HG02840 (cell line): ENCODE measurements around the gene CYFIP2.
"Not testable (repeated sequence)": the region's sequence is repeated elsewhere in the genome, so short reads cannot be mapped to it uniquely, and the experiment has no call there.

Source experiments
- ATAC-seq: cut with Tn5 transposase; IDR thresholded peaks from one replicate; pipeline ENCODE4 v1.9.1; 2021; ENCODE audit warnings: mild to moderate bottlenecking, moderate library complexity, moderate number of reproducible peaks; ENCODE audit not compliant: unreplicated experiment, low FRiP score

The CYFIP2 gene

DNA sequence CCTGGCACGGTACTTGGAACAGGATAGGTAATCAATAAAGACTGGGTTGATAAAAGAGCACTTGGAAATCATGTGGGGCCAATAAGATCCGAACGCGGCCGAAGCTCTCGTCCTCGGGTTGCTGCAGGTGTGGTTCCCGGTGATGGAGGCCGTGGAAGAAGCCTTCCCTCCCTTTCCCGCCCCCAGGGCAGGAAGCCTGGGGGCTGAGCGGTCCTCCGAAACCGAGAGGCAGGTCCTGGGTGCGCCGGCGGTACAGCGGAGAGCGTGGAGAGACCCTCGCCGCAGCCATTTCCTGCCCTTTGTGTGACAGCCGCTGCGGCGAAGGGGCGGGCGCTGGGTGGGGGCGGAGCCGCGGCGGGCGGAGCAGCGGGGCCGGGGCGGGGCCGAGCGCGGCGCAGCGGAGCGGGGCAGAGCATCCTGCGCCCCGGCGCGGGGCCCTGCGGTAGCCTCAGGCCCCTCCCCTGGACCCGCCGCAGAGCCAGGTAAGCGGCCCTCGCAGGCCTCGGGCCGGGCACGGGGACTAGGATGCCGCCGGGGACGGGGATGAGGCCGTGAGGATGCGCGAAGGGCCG lies at the start of gene CYFIP2:
Gene CYFIP2, plus strand, starts transcription at position 410 of the 572 bp plus-strand sequence. CDS start 19,239 bp downstream, outside the sequence.
- peak; percentile 82 for ATAC-seq

DNA sequence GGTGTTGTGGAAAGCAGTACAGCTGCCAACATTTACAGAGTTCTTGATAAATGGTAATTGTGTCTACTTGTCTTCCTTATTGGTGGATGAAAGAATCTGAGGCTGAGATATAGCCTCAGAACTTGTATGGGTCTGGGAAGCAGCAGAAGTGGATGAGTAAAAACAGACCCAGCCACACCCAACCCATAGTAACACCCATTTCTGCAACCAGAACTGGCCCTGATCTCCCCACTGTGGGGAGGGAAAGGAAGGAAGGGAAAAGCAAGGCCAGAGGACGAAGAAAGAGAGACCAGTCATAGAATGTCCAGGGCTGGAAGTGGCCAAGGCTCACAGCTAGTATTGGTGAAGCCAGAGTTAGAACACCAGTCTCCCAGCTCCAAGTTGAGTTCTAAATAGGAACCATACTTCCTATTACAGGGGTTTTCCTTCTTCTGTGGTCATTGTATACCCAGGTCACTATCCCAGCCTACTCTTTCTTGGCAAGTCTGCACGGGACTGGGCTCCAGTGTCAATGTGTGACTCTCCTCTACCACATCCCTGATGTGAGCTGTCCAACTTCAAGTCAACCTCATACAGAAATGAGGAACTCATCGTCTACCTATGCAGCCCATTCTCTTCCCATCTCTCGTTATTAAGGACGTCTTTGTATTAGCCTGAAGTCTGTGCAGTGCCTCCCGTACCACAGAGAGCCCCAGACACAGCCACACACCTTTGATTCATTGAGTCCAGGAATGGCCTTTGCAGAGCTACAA lies 49.4 kb upstream of the CYFIP2 start:
- no peak for ATAC-seq

DNA sequence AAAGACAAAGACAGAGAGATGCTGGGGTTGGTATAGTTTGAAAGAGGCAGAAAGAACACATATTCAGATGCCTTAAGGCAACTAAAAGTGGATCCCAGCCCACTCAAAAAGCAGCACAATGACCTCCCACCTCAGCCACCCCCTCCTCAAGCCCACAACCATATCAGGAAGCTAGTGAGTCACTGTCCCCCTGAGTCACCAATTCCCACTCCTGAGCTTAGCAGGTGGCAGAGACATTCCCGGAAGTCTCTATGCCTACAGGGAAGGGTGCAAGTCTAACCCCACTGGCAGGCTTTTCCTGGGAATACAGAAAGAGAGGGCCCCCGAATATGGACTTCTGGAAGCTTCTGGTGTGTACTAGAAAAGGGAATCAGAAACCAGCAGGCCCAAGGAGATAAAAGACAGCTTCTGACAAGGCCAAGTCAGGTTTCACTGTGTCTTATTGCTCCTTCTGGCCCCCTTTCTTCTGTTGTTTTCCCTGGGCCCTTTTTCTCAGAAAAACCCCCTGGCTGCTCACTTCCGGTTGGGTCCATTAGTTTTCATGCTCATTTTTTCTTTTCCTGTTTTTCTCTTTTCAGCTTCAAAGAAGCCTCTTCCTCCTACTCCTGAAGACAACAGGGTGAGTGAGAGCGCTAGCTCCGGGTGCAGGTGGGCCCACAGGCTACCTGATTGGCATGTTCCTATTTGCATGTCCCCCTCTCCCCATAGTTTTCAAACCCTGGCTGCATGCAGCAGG lies 48.5 kb upstream of the CYFIP2 start:
- no peak for ATAC-seq

DNA sequence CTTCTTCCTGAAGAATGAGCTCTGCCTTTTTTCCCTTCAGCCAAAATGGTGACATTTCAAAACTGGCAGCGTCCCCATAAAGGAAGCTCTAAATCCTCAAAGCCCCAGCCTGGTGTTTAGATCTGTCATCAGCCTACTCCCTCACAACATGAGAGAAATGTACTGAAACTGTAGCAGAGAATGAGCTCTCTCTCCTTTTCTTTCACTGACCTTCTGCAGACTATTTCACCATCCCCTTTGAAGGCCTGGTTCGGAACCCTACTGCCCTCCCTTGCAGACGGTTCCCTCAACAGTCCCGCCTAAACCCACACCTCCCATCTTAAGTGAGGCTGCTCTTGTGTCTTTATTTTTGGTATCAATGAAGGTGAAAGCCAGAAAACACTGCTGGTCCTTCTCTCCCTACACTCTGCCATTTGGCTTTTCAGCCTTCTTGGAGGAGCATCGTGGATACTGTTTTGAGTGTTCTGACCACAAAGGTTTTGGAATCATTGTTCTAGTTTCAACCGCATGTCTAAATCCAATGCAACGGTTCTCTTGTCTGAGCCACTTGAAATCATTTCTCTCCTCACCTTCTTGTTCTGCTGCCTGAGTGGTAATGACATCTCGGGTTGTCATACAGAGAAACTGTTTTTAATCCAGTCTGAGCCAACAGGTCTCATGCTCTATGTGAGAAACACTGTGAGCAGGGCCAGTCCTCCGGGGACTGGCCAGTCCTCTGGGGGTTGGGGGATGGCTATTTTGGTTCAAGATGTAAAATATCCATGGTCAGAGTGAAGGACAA lies 46.2 kb upstream of the CYFIP2 start:
- peak; percentile 53 for ATAC-seq

DNA sequence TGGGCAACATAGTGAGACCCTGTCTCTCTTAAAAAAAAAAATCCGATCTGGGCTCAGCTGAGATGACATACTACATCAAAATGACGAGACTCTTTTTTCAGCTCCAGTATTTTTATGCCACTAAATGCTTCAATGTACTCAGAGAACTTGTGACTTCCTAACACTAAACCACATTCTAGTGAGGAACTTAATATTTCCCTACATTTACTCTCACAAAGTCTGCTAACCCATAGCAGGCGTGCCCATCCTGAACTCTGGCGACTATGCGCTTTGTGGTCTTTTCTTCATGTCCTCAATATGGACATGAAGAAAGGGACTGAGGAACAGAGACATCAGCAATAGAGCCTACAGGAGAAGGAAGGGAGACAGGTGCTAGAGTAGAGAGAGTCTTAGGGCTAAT lies 44.0 kb upstream of the CYFIP2 start:
- ATAC-seq: no peak

DNA sequence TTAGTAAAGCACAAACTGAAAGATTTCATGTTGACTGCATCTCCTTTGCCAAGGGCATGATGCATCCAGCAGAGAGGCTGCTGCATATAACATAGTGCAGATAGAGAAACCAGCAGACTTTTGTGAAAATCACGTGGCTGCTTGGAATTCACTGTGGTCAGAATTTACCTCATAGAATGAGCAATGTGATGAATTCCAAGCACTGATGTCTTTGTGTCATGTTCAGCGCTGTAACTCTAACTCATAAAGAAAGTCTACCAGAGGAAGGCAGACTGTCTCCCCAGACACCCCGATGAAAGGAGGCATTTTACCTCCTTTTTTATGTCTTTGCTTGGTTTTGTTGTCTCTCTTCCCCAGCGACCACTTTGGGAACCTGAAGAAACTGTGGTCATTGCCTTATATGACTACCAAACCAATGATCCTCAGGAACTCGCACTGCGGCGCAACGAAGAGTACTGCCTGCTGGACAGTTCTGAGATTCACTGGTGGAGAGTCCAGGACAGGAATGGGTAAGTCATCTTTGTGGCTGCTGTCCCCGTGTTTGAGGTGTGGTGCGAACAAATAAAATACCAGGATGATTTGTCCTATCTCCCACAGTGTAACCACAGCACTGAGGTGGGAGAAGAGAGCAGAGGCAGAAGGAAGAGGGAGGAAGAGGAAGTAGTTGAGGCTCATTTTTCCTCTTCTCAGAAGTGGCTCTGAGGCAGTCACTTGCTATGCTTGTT lies 43.3 kb upstream of the CYFIP2 start:
- no peak for ATAC-seq

DNA sequence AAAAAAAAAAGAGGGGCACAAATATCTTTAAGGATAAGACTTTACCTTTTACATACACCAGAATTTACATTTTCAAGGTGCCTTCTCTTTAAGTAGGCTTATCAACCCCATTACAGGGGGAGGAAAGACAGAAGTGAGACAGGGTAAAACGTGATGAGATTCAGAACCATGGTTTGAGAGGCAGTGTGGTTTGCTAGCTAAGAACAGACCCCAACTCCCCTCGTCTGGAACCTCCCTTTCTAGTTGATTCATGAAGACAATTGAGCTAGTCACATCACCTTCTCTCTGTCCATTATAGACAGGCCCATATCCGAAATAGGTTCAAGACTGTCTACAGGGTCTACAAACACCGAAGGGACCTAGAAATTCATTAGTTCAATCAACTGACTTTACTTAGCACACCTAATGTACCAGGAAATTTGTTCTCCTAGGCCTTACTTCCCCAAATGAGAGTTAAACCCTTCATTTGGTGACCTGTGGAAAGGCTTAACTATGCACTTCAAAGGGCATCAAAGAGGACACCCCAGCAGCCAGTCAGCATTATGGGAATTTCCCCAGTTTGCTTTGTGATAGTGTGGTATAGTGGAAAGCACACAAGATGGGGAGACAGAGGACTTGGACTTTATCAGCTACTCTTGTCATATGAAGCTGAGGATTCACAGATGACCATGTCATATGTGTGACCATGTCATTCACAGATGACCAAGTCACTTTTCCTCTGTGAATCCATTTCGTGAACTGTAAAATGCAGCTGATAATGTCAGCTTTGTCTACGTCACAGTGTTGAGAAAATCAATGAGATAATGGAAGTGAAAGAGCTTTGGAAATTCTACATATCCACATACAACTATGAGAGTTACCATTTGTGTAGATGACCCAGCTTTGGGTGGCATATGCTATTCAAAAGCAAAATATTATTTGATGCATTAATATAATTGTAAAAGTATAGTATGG lies 40.2 kb upstream of the CYFIP2 start:
- ATAC-seq: no peak

DNA sequence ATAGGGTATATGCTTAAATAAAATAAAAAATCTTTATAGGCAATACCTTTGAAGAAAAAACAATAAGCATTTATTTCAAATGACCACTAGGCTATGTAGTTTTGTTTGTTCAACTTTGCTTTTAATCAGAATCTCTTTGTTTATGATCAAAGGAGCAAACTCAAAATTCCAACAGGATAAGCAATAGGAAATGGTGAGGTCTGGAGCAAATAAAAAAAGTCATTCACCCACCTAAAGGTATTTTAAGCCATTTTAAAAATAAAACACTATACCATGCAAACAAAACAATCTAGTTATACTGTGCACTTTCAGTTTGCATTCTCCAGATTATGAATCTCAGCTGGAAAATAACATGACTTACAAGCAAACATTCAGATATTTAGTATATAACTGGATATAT lies 35.3 kb upstream of the CYFIP2 start:
- no peak for ATAC-seq

DNA sequence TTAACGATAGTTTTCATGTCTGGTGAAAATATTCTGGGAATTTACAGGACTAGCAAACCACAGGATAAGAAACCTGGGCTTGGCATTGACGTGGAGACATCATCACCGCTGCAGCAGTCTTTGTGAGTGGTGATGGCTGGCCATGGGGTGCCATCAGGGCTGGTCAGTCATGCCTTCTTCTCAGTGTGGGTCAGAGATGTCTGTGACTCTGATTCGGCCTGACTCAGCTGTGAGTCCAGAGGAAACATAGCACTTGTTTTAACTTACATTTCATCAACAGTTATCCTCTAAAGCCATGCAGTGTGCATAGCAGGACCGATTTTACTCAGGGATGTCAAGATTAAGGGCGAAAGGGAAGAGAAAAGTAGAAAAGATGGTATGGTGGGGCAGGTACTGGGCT lies 33.2 kb upstream of the CYFIP2 start:
- no peak for ATAC-seq

DNA sequence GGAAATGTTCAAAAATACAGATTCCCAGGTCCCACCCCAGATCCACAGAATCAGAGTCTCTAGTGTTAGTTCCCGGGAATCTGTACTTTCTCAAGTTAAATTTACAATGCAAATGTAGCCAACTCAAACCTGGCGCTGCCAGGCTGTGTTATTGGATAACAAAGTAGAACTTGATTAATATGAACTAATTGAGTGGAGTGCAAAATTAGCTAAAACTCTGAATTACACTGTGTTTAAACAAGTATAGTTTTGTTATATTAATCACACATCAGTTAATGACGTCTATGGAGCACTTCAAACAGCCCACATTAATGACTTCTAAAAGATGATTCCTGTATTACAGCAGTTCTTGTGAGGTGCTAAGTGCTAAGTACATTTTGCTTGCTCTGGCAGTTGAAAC lies 32.4 kb upstream of the CYFIP2 start:
- ATAC-seq: no peak

DNA sequence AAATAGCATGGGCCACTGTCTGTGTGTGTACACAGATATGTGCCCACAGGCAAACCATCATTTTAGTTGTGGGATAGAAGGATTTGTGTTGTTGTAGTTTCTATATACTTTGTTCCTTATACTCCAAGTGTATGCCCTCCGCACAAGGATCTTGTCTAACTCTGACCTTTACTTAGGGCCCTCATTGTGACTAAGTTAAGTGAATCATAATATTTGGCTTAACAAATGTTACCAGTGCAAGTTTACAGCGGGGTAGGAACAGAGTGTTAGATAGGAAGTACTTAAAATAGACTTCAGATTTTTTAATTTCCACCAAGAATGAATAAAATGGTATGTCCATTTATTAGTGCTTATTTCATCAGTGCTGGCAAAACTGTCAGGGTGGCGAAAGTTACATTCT lies 29.5 kb upstream of the CYFIP2 start:
- no peak for ATAC-seq

DNA sequence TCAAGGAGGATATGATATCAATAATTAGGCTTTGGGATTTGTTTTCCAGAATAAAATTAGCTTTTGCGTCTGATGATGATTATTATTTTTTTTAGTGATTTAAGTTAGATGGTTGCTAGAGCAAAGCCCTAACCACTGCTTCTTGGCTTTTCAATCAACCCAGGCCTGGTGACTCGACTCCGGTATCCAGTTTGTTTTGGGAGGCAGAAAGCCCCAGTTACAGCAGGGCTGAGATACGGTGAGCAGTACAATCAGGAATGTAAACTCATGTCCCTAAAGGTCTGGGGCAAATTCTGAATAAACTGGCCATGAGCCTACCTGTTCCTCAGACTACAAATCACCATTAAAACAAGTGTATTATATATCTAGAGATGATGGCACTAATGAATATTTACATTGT lies 24.4 kb upstream of the CYFIP2 start:
- ATAC-seq: no peak

DNA sequence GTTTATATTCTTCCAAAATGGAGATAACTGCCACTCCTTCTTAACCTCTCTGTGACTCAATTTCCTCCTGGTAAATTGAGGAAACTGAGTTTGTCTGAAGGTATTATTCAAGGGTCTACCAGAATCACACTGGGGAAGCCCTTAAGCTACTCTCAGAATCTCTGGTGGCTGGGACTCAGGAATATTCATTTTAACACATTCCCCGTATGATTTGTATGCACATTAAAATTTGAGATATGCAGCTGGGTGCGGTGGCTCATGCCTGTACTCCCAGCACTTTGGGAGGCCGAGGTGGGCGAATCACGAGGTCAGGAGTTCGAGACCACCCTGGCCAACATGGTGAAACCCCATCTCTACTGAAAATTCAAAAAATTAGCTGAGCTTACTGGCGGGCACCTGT lies 21.2 kb upstream of the CYFIP2 start:
- not testable (repeated sequence) for ATAC-seq

DNA sequence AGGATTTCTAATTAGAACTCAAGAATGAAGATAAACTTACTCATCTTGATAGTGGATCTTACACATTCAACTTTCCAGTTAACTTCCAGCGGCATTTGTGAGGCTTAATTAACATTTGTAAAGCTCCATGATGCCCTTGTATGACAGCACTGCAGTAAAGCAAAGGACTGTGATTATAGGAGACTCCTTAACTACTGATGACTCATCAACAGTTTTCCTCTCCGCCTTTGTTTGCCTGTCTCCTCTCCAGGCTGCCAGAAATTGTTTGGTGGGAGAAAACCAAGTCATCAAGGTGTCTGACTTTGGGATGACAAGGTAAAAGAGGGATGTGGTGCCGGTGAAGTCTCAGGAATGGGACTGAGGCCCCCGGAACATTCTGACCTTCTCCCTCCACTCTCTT lies 20.4 kb upstream of the CYFIP2 start:
- ATAC-seq: no peak

DNA sequence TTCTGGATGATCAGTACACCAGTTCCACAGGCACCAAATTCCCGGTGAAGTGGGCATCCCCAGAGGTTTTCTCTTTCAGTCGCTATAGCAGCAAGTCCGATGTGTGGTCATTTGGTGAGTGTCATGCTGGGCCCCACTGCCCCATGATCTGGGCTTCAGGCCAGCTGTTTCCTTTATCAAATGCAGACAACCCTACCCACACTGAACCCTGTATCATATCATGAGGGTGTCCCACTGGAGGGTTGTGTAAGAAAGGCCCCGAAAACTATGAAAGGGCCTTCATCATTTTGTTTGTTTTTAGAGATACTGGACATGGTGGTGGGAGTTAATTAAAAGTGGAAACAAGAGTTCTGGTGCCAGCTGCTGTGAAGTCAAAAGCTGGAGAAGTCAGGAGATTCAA lies 20.0 kb upstream of the CYFIP2 start:
- no peak for ATAC-seq

DNA sequence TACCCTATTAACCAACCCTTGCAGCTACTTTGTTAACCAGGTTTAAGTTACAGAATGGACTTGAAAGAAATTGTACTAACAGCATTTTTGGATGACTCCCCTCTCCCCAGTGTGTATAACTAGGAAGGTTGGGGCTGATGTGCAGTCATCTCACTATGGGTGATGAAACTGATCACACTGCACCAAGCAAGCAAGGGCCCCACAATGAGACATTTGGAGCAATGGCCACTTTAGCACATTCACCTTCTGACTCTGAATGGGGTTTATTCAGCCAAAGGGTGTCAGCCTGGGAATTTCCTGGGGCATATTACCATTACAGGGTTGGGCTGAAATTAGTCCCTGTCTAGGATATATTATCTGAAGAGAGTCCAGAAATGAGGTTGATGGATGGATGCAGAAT lies 18.7 kb upstream of the CYFIP2 start:
- ATAC-seq: no peak

DNA sequence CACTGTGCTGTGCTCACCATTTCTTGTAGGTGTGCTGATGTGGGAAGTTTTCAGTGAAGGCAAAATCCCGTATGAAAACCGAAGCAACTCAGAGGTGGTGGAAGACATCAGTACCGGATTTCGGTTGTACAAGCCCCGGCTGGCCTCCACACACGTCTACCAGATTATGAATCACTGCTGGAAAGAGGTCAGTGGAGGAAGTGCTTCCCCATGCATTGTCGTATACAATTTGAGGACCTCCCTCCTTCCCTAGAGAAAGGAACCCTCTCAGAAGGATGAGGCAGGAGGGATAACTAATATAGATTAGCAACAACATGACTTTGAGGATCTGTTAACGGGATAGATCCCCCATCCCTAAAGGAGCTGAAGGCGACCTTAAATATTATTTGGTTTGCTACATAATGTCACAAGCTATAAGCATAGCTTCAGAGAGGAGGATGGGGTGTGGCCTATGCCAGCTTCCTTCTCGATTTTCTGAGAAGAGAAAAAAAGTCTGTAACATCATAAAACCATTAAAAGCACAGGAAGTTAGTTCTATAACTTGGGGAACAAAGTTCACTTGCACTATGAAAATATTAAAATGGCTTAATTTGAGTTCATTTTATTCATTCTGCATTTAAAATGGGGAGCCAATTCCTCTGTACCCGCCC lies 17.0 kb upstream of the CYFIP2 start:
- ATAC-seq: no peak

DNA sequence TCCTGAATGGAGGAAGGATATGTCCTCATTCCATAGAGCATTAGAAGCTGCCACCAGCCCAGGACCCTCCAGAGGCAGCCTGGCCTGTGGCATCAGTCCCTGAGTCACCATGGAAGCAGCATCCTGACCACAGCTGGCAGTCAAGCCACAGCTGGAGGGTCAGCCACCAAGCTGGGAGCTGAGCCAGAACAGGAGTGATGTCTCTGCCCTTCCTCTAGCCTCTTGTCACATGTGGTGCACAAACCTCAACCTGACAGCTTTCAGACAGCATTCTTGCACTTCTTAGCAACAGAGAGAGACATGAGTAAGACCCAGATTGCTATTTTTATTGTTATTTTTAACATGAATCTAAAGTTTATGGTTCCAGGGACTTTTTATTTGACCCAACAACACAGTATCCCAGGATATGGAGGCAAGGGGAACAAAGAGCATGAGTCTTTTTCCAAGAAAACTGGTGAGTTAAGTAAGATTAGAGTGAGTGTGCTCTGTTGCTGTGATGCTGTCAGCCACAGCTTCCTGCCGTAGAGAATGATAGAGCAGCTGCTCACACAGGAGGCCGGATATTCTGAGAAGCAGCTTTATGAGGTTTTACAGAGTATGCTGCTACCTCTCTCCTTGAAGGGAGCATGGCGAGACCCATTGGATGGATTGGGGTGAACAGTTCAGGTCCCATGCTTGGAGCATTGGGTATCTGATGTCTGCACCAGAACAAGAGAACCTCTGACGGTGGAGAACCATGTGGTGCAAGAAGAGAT lies 13.0 kb upstream of the CYFIP2 start:
- peak; percentile 89 for ATAC-seq
